Activated naive CD4-positive, alpha-beta T cell treated with anti-CD3 and anti-CD28 coated beads for 36 hours (primary cell): ENCODE data around the gene ASS1. TPM values are rescaled to one million over a fixed set of nuclear protein-coding genes. Genes with fewer than 3 reads are reported as not detected.

Source experiments
- CTCF ChIA-PET: fragments of 350-600 bp; sonication (Branson Sonifier 250); formaldehyde crosslinking; loops from one replicate; lab custom pipeline; 2021; ENCODE audit warnings: antibody characterized with exemption; lab: Charles Lee
- DNase-seq: peaks from one replicate; pipeline ENCODE4 v3.0.0-alpha.2; 2020
- H3K27ac Mint-ChIP-seq: one replicate; pipeline ENCODE4 v1.8.0; 2021; ENCODE audit warnings: mild to moderate bottlenecking, mixed read lengths
- H3K27me3 Mint-ChIP-seq: one replicate; pipeline ENCODE4 v1.8.0; 2021; ENCODE audit warnings: low read depth, mixed read lengths
- H3K36me3 Mint-ChIP-seq: one replicate; pipeline ENCODE4 v1.8.0; 2021; ENCODE audit warnings: low read depth, mixed read lengths
- H3K4me1 Mint-ChIP-seq: one replicate; pipeline ENCODE4 v1.8.0; 2021; ENCODE audit warnings: low read depth, mixed read lengths
- H3K4me3 Mint-ChIP-seq: one replicate; pipeline ENCODE4 v1.8.0; 2021; ENCODE audit warnings: mild to moderate bottlenecking, moderate library complexity, mixed read lengths
- H3K9me3 Mint-ChIP-seq: one replicate; pipeline ENCODE4 v1.8.0; 2021; ENCODE audit warnings: mixed read lengths
- intact Hi-C: fragments of 100-400 bp; cut with micrococcal nuclease; formaldehyde crosslinking; loops from one replicate; pipeline ENCODE4 v1.15.1; 2023
- total RNA-seq, 2 experiments: library from RNA; stranded (reverse); gene quantifications; one replicate each; pipeline ENCODE4 v1.2.3, GENCODE V29; 2021

Gene ASS1
- total RNA-seq, 2 experiments from 2014 or later, result 12.4 to 14.3 TPM

DNA sequence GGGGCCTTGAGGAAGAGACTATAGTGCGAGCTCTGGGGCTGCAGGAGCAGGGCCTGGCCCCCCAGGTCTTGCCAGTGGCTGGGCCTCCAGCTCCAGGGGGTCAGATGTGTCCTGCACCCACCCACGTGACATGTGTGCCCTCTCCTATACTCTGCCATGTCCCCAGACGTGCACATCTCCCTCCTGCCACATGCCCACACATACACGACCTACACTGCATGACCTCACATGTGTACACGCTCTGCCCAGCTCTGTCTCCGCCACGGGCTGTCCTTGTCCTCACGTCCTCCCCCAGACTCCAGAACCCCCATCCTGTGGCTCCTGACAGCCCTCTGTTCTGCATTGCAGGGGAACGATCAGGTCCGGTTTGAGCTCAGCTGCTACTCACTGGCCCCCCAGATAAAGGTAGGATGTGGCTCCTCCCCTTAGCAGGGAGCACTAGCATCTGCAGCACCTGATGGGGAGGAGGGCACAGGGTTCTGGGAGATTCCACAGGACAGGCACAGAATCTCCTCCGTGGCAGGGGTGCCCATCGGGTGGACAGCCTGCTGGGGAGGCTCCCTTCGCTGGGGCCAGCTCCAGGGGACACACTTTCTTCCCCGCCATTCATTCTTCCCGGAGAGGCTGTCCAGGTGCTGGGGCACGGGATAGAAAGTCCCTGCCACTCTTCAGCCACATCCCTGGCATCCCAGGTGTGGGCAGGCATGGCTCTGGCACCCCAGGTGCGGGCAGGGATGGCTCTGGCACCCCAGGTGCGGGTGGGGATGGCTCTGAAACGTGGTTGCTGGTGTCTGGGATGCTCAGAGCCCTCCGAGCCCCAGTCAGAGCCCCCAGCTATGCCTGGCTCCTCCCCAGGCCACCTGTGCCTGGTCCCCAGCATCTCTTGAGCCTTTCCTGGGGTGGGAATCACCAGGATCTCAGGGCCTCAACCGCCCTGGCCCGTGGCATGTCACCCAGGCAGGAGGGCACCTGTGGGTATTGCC is 19.3 kb downstream of the ASS1 start:
- H3K9me3 Mint-ChIP-seq, result no peaks in the 10 kb centered on the region
- H3K27ac Mint-ChIP-seq, result no peak overlapping the region
- H3K36me3 Mint-ChIP-seq, result no peaks in the 10 kb centered on the region
- H3K4me3 Mint-ChIP-seq, result no peak overlapping the region
- CTCF ChIA-PET, result interaction anchor here (0.5 to 4.8 kb wide), 4 partner anchors 218 to 582 kb away, joined by 3 to 46 read pairs (median 4); no protein-coding TSS in a partner anchor
- peaks cover 24% of the 10 kb centered on the region for H3K27me3 Mint-ChIP-seq
- no peaks in the 10 kb centered on the region for H3K4me1 Mint-ChIP-seq
- intact Hi-C loops, result no loop called here
- DNase-seq, result no peak

DNA sequence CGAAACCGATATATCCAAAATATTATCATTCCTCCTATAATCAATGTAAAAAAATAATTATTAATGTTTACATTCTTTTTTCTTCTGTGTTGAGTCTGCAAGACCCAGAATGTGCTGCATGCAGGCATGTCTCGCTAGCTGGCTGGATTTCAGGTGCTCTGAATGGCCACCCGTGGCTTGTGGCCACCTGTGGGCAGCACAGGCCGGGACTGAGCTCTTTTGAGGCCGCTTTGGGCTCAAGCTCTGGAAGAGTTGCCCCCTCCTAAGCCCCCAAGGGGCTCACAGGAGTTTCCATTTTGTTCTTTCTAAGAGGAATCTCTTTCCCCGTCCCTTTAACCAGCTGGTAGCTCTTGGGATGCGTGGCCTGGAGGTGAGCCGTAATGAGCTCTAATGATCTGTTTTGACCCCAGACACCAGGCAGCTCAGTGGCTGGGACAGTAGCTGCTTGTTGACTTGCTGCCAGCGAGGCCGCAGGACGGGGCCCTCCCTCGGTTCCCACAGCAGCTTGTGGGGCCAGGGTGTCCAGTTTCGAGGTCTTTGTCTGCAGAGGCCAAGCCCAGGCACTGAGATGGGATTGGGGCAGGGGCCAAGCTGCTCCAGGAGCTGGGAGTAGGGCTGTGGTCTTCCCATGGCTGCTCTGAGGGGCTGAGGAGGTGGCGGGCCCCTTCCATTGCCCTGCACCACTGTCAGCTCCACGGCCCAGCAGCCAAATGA is 20.8 kb downstream of the ASS1 start:
- H3K4me3 Mint-ChIP-seq, result no peak overlapping the region

DNA sequence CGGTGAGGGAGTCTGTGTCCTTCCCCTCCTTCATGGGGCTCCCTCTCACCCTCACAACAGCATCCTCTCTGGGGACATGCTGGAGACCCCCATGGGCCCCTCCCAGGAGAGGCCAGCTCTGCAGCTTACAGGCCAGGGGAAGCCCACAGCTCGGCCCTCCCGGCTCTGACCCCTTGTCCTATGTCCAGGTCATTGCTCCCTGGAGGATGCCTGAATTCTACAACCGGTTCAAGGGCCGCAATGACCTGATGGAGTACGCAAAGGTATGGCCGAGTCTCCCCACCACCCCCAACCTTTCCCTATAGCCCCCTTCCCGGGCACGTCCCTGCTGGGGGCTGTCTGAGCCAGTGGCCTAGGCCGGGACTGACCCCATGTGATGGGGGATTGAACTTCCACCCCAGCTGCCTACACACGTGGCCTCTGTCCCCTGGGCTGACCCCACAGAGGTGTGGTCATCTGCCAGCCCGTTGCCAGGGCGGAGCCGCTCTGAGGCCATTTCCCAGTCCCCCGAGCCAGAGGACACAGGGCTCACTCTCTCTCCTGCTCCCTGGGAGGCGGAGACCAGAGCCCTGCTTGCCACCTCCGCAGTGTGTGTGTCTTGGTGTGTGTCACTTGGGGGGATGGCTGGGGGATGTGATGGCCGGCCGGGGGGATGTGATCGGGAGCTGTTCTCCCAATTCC is 21.9 kb downstream of the ASS1 start:
- Mint-ChIP-seq H3K4me3 (no peak overlapping the region), H3K27me3 (peaks cover 22% of the 10 kb centered on the region), H3K27ac (no peak overlapping the region), H3K4me1 (no peaks in the 10 kb centered on the region), H3K36me3 (no peaks in the 10 kb centered on the region), H3K9me3 (no peaks in the 10 kb centered on the region)
- CTCF ChIA-PET, result no interaction called here
- intact Hi-C loops, result no loop called here
- no peak for DNase-seq

More for the DNA sequence above, 20.8 kb downstream of the ASS1 start:
- intact Hi-C loops, result no loop called here
- DNase-seq, result no peak
- H3K4me1 Mint-ChIP-seq, result no peaks in the 10 kb centered on the region
- H3K27ac Mint-ChIP-seq, result no peak overlapping the region
- no peaks in the 10 kb centered on the region for H3K36me3 Mint-ChIP-seq
- H3K9me3 Mint-ChIP-seq, result no peaks in the 10 kb centered on the region
- peaks cover 18% of the 10 kb centered on the region for H3K27me3 Mint-ChIP-seq
- CTCF ChIA-PET, result interaction anchor here (0.6 to 0.7 kb wide), 2 partner anchors 217 to 1069 kb away, joined by 3 read pairs; no protein-coding TSS in a partner anchor

GRCh38 chr9:130467316-130467715 is 22.6 kb downstream of the ASS1 start:
- Mint-ChIP-seq H3K27ac (no peak overlapping the region), H3K4me1 (no peaks in the 10 kb centered on the region), H3K9me3 (no peaks in the 10 kb centered on the region), H3K4me3 (no peak overlapping the region), H3K27me3 (peaks cover 22% of the 10 kb centered on the region), H3K36me3 (no peaks in the 10 kb centered on the region)
- CTCF ChIA-PET, result no interaction called here
- intact Hi-C loops, result no loop called here
- DNase-seq, result no peak

- no peak overlapping the region for H3K27ac Mint-ChIP-seq
- H3K9me3 Mint-ChIP-seq, result no peaks in the 10 kb centered on the region
- peaks cover 22% of the 10 kb centered on the region for H3K27me3 Mint-ChIP-seq
- CTCF ChIA-PET, result no interaction called here
- no peaks in the 10 kb centered on the region for H3K36me3 Mint-ChIP-seq
- no peaks in the 10 kb centered on the region for H3K4me1 Mint-ChIP-seq
- no peak overlapping the region for H3K4me3 Mint-ChIP-seq
- no peak for DNase-seq
- intact Hi-C loops, result no loop called here
Measured at GRCh38 chr9:130468566-130468965, 23.8 kb downstream of the ASS1 start.

- CTCF ChIA-PET, result no interaction called here
Measured at GRCh38 chr9:130470269-130470668, 25.5 kb downstream of the ASS1 start.

DNA sequence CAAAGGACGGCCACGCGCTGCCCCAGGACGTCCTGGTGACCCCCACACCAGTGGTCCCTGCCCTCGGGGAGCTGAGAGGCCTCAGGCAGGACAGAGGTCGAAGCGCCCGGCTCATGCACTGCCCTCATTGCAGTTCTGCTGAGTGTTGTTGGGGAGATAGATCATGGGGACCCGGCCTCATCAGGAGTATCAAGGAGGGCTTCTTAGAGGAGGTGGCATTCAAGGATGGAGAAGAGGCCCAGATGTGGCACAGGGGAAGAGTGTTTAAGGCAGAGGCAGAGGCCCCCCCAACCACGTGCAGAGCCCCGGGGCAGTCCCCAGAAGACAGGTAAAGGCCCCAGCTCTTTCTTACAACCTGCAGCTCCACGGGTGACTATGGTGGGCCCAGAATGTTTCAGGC is 26.2 kb downstream of the ASS1 start:
- Mint-ChIP-seq H3K27me3 (peaks cover 26% of the 10 kb centered on the region), H3K27ac (no peak overlapping the region), H3K4me1 (peaks cover 4% of the 10 kb centered on the region), H3K9me3 (no peaks in the 10 kb centered on the region), H3K4me3 (no peak overlapping the region), H3K36me3 (no peaks in the 10 kb centered on the region)
- no peak for DNase-seq
- CTCF ChIA-PET, result no interaction called here
- intact Hi-C loops, result no loop called here

More at GRCh38 chr9:130470269-130470668, 25.5 kb downstream of the ASS1 start:
- no peaks in the 10 kb centered on the region for H3K36me3 Mint-ChIP-seq
- no peak overlapping the region for H3K4me3 Mint-ChIP-seq
- no peaks in the 10 kb centered on the region for H3K9me3 Mint-ChIP-seq
- intact Hi-C loops, result no loop called here
- peaks cover 4% of the 10 kb centered on the region for H3K4me1 Mint-ChIP-seq
- H3K27me3 Mint-ChIP-seq, result peaks cover 26% of the 10 kb centered on the region
- DNase-seq, result no peak
- no peak overlapping the region for H3K27ac Mint-ChIP-seq

GRCh38 chr9:130471411-130472183 is 26.8 kb downstream of the ASS1 start:
- intact Hi-C loops, result no loop called here
- CTCF ChIA-PET, result no interaction called here
- Mint-ChIP-seq H3K36me3 (no peaks in the 10 kb centered on the region), H3K27ac (no peak overlapping the region), H3K9me3 (no peaks in the 10 kb centered on the region), H3K4me1 (peaks cover 4% of the 10 kb centered on the region), H3K27me3 (peaks cover 22% of the 10 kb centered on the region), H3K4me3 (no peak overlapping the region)
- DNase-seq, result no peak

DNA sequence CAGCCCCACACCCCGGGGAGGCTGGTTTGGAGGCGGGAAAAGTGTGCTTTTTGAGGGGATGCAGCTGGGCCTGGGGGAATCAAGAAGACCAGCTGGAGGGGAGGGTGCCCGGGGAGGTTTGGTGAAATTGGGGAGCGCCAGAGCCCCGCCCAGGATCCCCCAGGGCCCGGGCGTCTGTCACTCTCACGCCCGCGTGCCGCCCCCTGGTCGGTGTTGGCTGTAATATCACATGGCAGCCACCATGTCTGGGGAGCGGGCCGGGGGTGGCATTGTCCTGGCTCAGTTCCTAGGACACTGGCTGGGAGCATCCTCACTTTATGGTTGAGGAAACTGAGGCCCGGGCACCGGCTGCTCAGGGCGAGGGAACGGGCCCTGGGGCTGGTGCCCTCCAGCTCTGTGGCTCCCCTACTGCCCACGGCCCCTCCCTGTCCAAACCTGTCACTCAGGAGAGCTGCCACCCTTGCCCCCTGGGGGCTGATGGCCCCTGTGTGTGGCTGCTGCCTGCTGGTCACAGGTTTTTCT is 27.5 kb downstream of the ASS1 start:
- no peaks in the 10 kb centered on the region for H3K36me3 Mint-ChIP-seq
- intact Hi-C loops, result no loop called here
- peaks cover 19% of the 10 kb centered on the region for H3K27me3 Mint-ChIP-seq
- H3K9me3 Mint-ChIP-seq, result no peaks in the 10 kb centered on the region
- peaks cover 4% of the 10 kb centered on the region for H3K4me1 Mint-ChIP-seq
- no peak for DNase-seq
- H3K27ac Mint-ChIP-seq, result no peak overlapping the region
- CTCF ChIA-PET, result no interaction called here
- no peak overlapping the region for H3K4me3 Mint-ChIP-seq

DNA sequence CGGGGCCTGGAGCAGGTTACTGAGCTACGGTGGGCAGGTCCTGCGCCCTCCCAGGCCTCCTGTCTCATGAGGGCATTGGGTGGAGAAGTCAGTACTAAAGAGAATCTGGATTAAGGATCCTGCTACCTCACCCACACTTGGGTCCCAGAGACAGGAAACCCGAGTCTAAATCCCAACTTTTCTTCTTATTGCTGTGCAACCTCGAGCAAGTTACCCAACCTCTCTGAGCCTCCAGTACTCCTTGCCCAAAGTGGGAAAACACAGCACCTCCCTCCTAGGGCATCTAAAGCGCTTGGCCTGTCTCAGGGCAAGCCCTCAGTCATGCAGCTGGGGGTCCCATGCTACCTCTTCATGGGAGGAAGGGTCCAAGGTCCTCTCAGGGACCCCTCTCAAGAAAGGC is 28.2 kb downstream of the ASS1 start:
- Mint-ChIP-seq H3K9me3 (no peaks in the 10 kb centered on the region), H3K27ac (no peak overlapping the region), H3K4me3 (no peak overlapping the region), H3K36me3 (no peaks in the 10 kb centered on the region), H3K27me3 (peaks cover 15% of the 10 kb centered on the region), H3K4me1 (peaks cover 4% of the 10 kb centered on the region)
- intact Hi-C loops, result no loop called here
- no peak for DNase-seq
- CTCF ChIA-PET, result interaction anchor here (1.3 kb wide), 1 partner anchor 209 kb away, joined by 4 read pairs; no protein-coding TSS in a partner anchor

DNA sequence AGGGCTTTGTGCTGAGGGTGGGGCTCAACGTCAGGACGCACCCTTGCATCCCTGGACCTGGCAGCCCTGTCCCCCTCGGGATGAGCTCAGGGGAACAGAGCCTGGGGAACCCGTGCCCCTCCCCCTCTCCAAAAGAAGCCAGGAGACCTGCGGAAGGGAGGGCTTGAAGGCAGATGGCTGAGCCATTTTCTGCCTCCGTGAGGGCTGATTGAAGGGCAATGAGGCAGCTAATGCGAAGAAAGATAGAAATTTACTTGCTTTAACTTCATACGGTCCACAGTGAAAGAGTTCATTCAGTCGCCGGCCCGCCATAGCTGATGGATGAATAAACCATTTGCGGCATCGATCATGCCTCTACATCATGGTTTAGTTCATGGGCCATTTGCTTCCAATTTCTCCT is 28.8 kb downstream of the ASS1 start:
- H3K9me3 Mint-ChIP-seq, result no peaks in the 10 kb centered on the region
- H3K4me1 Mint-ChIP-seq, result peaks cover 4% of the 10 kb centered on the region
- peaks cover 12% of the 10 kb centered on the region for H3K27me3 Mint-ChIP-seq
- H3K4me3 Mint-ChIP-seq, result no peak overlapping the region
- no peak for DNase-seq
- H3K27ac Mint-ChIP-seq, result no peak overlapping the region
- intact Hi-C loops, result no loop called here
- CTCF ChIA-PET, result interaction anchor here (1.3 kb wide), 1 partner anchor 208 kb away, joined by 4 read pairs; no protein-coding TSS in a partner anchor
- H3K36me3 Mint-ChIP-seq, result no peaks in the 10 kb centered on the region
